Vagina (tissue), 2 donors: Measurements from ENCODE around the gene PDZK1IP1.

ENCODE experiments used
- POLR2AphosphoS5 ChIP-seq, 2 donors: sonication (generic); formaldehyde crosslinking; IDR thresholded peaks; one replicate each; pipeline ENCODE4 v1.9.0; 2017; ENCODE audit warnings: antibody characterized with exemption in 2 of 2, mild to moderate bottlenecking in 2 of 2, low read depth in 1 of 2; ENCODE audit not compliant: insufficient read depth in 1 of 2
- TF ChIP-seq, protein P1 (sequence below), 3 experiments: fragments of 450-650 bp in 2 of 3; fragments of 200-600 bp in 1 of 3; sonication (generic) in 1 of 3; IDR thresholded peaks; one replicate each; pipeline ENCODE4 v1.5.1; 2017 to 2019; ENCODE audit warnings: antibody characterized with exemption in 3 of 3, mild to moderate bottlenecking in 2 of 3, moderate library complexity in 2 of 3

DNA sequence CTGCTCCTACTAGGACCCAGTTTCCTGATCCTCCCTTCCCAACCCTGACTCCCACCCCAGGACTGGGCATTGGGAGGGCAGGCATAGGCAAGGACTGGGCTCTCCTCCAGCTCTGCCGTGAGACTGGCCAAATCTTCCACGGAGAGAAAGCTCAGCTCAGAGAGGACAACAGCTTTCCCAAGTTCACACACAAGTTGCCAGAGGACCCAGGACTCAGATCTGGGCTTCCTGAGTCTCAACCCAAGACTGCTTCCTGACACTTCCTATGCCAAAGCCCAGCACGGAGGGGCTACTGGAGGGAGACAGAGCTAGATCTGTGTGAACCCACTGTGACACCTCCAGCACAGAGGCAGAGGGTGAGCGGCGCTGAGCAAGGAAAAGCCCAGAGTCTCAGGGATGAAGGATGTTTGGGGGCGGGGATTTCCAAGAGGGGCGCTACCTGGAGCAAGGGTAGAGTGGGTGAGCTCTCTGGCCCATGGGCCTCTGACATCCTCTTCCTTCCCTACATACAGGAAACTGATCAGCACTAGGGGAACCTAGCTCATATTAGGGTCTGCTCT is 7.1 kb downstream of the PDZK1IP1 start:
- TF ChIP-seq, protein P1, sequence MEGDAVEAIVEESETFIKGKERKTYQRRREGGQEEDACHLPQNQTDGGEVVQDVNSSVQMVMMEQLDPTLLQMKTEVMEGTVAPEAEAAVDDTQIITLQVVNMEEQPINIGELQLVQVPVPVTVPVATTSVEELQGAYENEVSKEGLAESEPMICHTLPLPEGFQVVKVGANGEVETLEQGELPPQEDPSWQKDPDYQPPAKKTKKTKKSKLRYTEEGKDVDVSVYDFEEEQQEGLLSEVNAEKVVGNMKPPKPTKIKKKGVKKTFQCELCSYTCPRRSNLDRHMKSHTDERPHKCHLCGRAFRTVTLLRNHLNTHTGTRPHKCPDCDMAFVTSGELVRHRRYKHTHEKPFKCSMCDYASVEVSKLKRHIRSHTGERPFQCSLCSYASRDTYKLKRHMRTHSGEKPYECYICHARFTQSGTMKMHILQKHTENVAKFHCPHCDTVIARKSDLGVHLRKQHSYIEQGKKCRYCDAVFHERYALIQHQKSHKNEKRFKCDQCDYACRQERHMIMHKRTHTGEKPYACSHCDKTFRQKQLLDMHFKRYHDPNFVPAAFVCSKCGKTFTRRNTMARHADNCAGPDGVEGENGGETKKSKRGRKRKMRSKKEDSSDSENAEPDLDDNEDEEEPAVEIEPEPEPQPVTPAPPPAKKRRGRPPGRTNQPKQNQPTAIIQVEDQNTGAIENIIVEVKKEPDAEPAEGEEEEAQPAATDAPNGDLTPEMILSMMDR (IDR thresholded peaks at IDR 0.05), result no peak
- TF ChIP-seq POLR2AphosphoS5 (IDR thresholded peaks at IDR 0.05; ENCODE audit: insufficient read depth in 1 of 2, low read depth in 1 of 2), result no peak
